HUES64 (cell line): Measurements from ENCODE around the gene PLA2G2F.

Experiments used
- H3K27ac ChIP-seq: 2 replicates; pipeline ENCODE4 v1.7.0; 2013; ENCODE audit warnings: low read depth, low read length, inconsistent platforms
- H3K27me3 ChIP-seq: 2 replicates; pipeline ENCODE4 v1.6.1; 2013; ENCODE audit warnings: mild to moderate bottlenecking, low read length; ENCODE audit not compliant: insufficient read depth
- H3K36me3 ChIP-seq: 2 replicates; pipeline ENCODE4 v1.6.1; 2013; ENCODE audit warnings: mild to moderate bottlenecking, low read length; ENCODE audit not compliant: insufficient read depth
- H3K4me1 ChIP-seq: 2 replicates; pipeline ENCODE4 v1.6.1; 2013; ENCODE audit warnings: mild to moderate bottlenecking, low read length, moderate library complexity; ENCODE audit not compliant: insufficient read depth
- H3K4me3 ChIP-seq: 2 replicates; pipeline ENCODE4 v1.5.1; 2013; ENCODE audit warnings: mild to moderate bottlenecking, low read length, moderate library complexity
- H3K9ac ChIP-seq: 2 replicates; pipeline ENCODE4 v1.6.1; 2013; ENCODE audit warnings: mild to moderate bottlenecking, low read depth, low read length
- H3K9me3 ChIP-seq: 2 replicates; pipeline ENCODE4 v1.6.1; 2013; ENCODE audit warnings: low read depth, low read length; ENCODE audit not compliant: insufficient read depth
- WGBS: fragments of 150-250, 120-280 bp; methylation state at CpG from one replicate; pipeline ENCODE4 v1.1.7; 2013; ENCODE audit warnings: missing lambda C conversion rate; 5-methylcytosine and 5-hydroxymethylcytosine counted together

PLA2G2F gene

DNA sequence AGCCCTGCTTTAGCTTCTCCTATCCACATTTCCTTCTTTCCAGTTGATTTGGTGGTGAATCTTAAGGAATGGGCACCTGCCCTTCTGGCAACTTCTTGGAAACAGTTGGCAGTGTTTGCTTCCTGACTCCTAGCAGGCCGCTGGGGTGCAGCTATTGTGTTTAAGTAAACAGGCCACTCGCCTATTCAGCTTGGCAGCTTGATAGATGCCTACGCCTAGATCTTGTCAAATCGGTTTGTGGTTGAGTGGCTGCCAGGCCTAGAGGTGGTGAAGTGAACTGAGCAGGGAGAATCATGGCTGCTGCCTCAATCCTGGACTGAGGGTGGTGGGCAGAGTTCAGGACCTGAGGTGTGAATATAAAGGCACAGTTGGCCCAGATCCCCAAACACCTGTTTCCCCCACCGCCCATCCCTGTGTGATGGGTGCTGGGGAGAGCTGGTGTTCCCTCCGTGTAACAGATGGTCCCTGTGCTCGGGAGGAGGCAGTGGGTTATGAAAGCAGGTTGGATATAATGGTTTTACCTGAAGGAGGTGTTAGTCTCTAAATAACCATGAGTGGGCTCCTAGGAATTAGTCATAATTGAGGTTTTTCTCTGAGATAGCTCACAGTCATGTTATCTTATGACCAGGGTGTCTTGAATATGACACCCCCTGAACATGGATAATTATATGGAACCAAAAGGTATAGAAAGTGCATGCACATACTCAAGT lies 48.1 kb downstream of the PLA2G2F start:
- no peak overlapping the region for H3K9ac ChIP-seq
- H3K4me1 ChIP-seq, result peaks cover 10% of the 10 kb centered on the region
- no peak overlapping the region for H3K4me3 ChIP-seq
- peaks cover 27% of the 10 kb centered on the region for H3K27me3 ChIP-seq
- WGBS, result 81% methylated on average over 7 of the region's 7 CpGs
- no peaks in the 10 kb centered on the region for H3K36me3 ChIP-seq
- H3K9me3 ChIP-seq, result no peaks in the 10 kb centered on the region
- no peak overlapping the region for H3K27ac ChIP-seq

DNA sequence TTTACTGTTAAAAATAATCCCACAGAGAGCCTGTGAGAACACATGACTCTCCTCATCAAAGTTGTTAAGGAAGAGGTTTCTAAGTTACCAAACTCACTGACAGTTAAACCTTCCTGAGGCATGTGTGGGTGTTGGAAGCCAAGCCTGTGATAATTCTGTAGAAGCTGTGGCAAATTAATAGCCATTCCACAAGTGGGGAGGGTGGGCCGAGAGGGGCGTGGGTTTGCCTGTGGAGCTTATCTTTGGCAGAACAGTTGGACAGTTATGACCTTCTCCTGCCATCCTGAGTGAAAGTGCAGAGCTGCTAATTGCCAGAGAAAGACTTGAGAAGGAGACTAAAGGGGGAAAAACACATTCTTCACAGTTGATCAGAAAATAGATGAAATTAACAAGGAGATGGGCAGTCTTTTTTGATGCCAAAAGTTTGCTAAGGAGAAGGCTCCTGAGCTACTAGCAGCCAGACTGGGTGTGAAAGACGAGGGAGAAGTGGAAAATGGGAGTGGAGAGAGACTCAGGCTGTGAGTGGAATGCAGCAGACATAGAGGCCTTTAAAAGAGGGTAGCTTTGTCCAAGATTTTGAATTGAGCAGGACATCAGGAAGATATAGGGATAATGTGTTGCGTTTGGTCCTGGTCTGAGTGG lies 48.8 kb downstream of the PLA2G2F start:
- Histone ChIP-seq H3K27ac (no peak overlapping the region), H3K27me3 (peaks cover 27% of the 10 kb centered on the region), H3K4me3 (no peak overlapping the region), H3K4me1 (peaks cover 10% of the 10 kb centered on the region), H3K36me3 (no peaks in the 10 kb centered on the region), H3K9ac (no peak overlapping the region), H3K9me3 (no peaks in the 10 kb centered on the region)
- 86% methylated on average over 4 of the region's 4 CpGs for WGBS

DNA sequence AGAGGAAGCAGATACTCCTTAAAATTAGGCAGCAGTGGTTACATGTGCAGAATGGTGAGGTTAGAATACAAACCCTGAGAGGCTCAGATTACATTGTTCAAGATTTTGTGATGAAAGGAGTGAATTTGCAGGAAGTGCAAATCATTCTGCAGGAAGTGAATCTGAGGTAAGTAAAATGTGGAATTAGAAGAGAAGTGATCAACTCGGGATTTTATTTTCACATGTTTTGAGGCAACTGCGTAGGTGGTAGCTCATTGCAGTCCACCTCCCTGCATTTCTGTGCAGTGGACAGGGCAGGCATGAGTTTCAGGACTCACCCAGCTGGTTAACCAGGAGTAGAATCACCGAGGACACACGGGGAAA lies 49.3 kb downstream of the PLA2G2F start:
- no peaks in the 10 kb centered on the region for H3K36me3 ChIP-seq
- no peak overlapping the region for H3K9ac ChIP-seq
- WGBS, result 90% methylated on average over 4 of the region's 4 CpGs
- H3K9me3 ChIP-seq, result no peaks in the 10 kb centered on the region
- H3K27me3 ChIP-seq, result peaks cover 27% of the 10 kb centered on the region
- no peak overlapping the region for H3K27ac ChIP-seq
- H3K4me3 ChIP-seq, result no peak overlapping the region
- peaks cover 10% of the 10 kb centered on the region for H3K4me1 ChIP-seq

DNA sequence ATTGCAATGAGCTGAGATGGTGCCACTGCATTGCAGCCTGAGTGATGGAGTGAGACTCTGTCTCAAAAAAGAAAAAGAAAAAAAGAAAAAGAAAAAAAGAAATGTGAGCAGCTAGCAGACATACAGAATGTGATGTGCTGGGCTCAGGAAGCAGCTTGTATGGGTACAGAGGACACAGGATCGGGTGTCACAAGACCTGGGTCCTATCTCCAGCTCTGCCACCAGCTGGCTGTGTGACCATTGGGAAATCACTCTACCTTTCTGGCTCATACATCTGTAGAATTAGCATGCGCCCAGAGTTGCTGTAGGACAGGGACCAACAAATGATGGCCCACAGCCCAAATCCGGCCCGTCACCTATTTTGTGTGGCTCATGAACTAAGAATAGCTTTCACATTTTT lies 50.5 kb downstream of the PLA2G2F start:
- no peak overlapping the region for H3K27ac ChIP-seq
- H3K4me1 ChIP-seq, result peaks cover 16% of the 10 kb centered on the region
- H3K27me3 ChIP-seq, result peaks cover 27% of the 10 kb centered on the region
- 90% methylated on average over 4 of the region's 4 CpGs for WGBS
- no peaks in the 10 kb centered on the region for H3K9me3 ChIP-seq
- no peaks in the 10 kb centered on the region for H3K36me3 ChIP-seq
- H3K9ac ChIP-seq, result no peak overlapping the region
- H3K4me3 ChIP-seq, result no peak overlapping the region

DNA sequence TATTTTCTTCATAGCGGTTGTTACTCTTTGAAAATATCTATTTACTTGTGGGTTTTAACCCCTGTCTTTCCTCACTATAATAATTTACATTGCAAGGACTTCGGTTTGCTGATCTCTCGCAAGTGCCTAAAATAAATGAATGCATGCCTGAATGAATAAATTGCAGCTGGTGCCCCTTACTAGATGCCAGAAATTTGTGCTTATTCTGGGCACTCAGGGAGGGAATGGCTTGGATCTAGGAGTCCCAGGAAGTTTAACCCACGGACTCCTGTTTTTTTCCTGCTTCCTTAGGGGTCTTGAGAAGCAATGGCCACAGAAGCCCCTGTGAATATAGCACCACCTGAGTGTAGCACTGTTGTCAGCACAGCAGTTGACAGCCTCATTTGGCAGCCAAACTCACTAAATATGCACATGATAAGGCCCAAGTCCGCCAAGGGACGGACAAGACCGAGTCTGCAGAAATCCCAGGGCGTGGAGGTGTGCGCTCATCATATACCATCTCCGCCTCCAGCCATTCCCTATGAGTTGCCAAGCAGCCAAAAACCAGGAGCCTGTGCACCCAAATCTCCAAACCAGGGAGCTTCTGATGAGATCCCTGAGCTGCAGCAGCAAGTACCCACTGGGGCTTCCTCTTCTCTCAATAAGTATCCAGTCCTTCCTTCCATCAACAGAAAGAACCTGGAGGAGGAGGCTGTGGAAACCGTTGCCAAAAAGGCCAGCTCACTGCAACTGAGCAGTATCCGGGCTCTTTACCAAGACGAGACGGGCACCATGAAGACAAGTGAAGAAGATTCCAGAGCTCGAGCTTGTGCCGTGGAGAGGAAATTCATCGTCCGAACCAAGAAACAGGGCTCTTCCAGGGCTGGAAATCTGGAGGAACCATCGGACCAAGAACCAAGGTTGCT lies 51.4 kb downstream of the PLA2G2F start:
- Histone ChIP-seq H3K9ac (no peak overlapping the region), H3K4me1 (peaks cover 18% of the 10 kb centered on the region), H3K36me3 (no peaks in the 10 kb centered on the region), H3K9me3 (no peaks in the 10 kb centered on the region), H3K27me3 (peaks cover 21% of the 10 kb centered on the region), H3K27ac (no peak overlapping the region), H3K4me3 (no peak overlapping the region)
- WGBS, result 95% methylated on average over 19 of the region's 19 CpGs

DNA sequence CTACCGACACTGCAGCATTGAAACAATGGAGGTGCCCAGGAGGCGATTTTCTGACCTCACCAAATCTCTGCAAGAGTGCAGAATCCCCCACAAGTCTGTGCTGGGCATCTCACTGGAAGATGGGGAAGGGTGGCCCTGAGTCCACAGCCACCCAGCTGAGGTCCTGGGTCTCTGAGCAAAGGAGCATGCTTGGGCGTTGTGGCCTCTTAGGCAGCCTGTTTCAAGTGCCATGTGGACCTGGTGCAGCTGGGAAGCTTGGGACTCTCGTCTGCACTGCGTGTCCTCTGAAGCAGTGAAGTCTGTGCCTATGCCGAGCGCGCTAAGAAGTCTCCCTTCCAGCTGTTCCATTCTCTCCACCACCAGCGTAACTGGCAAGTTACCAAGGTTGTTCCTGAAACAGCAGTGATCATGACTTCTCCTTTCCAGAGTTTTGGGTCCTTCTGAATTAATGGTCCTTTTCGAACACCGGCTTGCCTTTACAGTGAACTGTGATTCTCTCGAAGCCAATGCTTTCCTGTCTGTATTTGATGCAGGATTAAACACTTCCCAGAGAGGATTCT lies 52.2 kb downstream of the PLA2G2F start:
- Histone ChIP-seq H3K27me3 (peaks cover 15% of the 10 kb centered on the region), H3K9me3 (no peaks in the 10 kb centered on the region), H3K4me3 (no peak overlapping the region), H3K4me1 (peaks cover 18% of the 10 kb centered on the region), H3K36me3 (no peaks in the 10 kb centered on the region), H3K9ac (no peak overlapping the region), H3K27ac (no peak overlapping the region)
- 91% methylated on average over 12 of the region's 12 CpGs for WGBS

DNA sequence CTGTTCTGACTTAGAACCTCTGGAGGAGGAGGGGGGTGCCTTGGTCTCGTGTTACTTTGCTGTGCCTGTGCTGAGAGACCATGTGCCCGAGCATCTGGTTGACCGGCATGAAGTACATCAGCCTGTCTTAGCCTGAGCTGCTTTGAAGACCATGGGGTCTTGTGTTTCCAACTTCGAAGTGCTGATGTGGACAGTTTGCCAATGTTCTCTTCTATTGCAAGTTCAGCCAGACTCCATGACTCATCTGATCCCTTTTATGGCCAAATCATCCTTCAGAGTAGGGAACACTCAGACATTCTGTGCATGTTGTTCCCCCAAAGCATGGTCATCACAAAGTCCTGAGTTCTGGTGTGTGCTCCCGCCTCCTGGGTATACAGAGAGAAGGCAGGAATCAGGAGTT lies 53.2 kb downstream of the PLA2G2F start:
- H3K36me3 ChIP-seq, result no peaks in the 10 kb centered on the region
- H3K9me3 ChIP-seq, result no peaks in the 10 kb centered on the region
- H3K4me1 ChIP-seq, result peaks cover 9% of the 10 kb centered on the region
- H3K4me3 ChIP-seq, result no peak overlapping the region
- peaks cover 6% of the 10 kb centered on the region; the same call in 1 of the 2 replicates for H3K27me3 ChIP-seq
- WGBS, result 93% methylated on average over 5 of the region's 5 CpGs
- no peak overlapping the region for H3K27ac ChIP-seq
- H3K9ac ChIP-seq, result no peak overlapping the region

DNA sequence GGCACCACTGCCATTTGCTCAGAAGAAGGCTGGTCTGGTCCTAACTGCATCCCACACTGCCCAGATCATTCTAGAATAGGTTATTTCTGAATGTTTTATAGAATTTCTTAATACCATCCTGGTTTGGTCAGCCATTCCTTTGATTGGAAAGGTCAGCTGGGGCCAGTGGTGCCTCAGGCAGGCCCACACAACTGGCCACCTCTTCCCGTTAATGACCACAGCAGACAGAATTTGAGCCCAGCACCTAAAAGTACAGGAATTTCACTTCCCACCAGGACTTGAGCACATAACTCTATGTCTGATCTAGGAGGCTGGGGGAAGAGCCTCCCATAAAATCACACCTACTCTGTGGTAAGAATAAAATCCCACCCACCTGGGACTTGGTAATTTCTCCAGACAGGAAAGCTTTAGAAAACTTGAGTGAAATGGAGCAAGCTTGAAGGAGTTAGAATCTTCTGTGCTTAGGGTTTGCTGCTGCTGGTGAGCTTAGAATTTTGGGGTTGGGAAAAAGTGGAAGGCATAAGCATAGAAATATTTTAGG lies 53.8 kb downstream of the PLA2G2F start:
- Histone ChIP-seq H3K4me3 (no peak overlapping the region), H3K36me3 (no peaks in the 10 kb centered on the region), H3K4me1 (peaks cover 9% of the 10 kb centered on the region), H3K9ac (no peak overlapping the region), H3K9me3 (no peaks in the 10 kb centered on the region), H3K27ac (no peak overlapping the region), H3K27me3 (peaks cover 2% of the 10 kb centered on the region; the same call in 1 of the 2 replicates)
- 91% methylated on average over 1 of the region's 1 CpG for WGBS

DNA sequence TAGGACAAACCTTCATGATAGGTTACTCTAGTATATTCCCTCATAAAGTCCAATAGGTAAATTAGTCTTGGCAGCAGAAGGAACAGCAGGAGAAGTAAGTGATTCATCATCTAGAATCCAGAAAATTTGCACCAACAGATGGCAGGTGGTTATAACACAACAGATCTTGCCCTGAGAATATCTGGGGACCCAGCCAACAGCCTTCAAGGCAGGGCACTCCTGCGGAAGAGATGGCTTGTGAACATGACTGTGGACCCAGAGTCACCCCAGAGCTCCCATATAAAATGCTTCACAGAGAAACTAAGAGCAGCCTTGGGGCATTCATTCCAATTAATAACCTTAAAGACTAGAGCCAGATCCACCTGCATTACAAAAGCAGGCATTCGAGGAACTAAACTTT lies 55.1 kb downstream of the PLA2G2F start:
- no peaks in the 10 kb centered on the region for H3K27me3 ChIP-seq
- H3K4me1 ChIP-seq, result peaks cover 9% of the 10 kb centered on the region
- WGBS, result 63% methylated on average over 2 of the region's 2 CpGs
- no peak overlapping the region for H3K27ac ChIP-seq
- H3K9ac ChIP-seq, result no peak overlapping the region
- no peaks in the 10 kb centered on the region for H3K36me3 ChIP-seq
- H3K4me3 ChIP-seq, result no peak overlapping the region
- no peaks in the 10 kb centered on the region for H3K9me3 ChIP-seq

DNA sequence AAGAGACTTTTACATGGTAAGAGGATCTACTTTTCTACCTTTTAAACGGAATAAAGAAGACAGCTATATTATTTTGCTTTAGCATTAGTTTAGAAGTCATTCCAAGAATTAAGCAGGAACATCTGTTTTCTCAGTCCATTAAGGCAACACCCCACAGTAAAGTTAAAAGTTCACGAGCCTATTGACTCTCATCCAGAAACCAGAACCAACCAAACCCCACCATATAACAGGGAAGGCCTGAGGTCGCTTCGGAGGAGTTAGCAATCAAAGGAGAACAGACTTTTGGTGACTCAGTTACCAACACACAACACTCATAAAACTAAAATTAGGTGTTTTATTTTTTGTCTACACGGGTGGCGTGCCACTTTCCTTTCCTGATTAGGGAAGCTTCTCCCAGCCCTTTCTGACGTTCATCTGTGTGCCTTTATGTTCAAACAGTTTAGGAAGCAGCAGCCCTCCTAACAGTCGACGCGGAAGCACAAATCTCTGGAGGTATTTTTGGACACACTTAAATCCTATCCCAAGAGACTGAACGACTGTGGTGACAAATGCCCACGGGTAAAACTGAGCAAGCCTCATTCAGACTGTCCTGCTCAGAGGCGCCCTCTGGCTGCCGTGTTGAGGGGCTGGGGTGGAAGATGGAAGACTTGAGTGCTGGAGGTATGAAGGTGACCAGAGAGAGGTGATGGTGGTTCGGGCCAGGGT lies 55.8 kb downstream of the PLA2G2F start:
- Histone ChIP-seq H3K4me3 (no peak overlapping the region), H3K27ac (no peak overlapping the region), H3K9ac (no peak overlapping the region), H3K36me3 (no peaks in the 10 kb centered on the region), H3K9me3 (no peaks in the 10 kb centered on the region), H3K4me1 (peaks cover 9% of the 10 kb centered on the region), H3K27me3 (no peaks in the 10 kb centered on the region)
- WGBS, result 64% methylated on average over 15 of the region's 15 CpGs
